A673 (cell line): ENCODE measurements around the gene CREBZF.

Experiments
- EZH2 ChIP-seq: fragments of 200-600 bp; sonication (generic); IDR thresholded peaks from 2 replicates; pipeline ENCODE4 v1.6.1; 2017; ENCODE audit warnings: borderline replicate concordance, low read depth, mild to moderate bottlenecking, mixed read lengths, antibody characterized with exemption, low read length; ENCODE audit not compliant: poor library complexity, severe bottlenecking
- TF ChIP-seq, protein P1 (sequence below): fragments of 300-800, 200-600 bp; sonication (generic); conservative IDR thresholded peaks from 2 replicates; pipeline ENCODE4 v1.5.1; 2017; ENCODE audit warnings: low read depth, mild to moderate bottlenecking, antibody characterized with exemption, low read length, moderate library complexity, mixed read lengths

DNA sequence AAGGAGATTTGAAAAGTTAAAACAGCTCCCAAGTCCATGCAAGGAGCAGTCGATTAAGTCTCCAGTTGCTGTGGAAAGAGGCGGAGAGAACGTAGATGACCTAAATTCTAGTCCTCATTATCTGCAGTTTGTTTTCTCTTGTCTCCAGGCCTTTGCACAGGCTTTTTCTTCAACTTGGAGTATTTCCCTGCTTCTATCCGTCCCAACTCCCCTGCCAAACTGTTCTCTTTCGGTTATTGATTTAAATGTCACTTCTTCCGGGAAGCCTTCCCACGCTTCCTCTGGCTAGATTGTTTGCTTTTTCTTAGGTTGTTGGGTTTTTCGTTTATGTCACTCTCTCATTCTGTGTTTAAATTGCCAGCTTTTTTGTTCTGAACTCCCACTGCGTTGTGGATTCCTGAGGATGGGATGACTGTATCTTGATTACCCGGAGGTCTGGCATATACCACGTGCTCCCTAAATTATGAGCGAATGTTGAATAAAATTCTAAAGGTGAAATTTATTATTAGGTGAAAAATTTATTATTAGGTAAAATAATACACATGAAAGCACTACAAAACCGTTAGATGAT is 36.1 kb downstream of the CREBZF start:
- TF ChIP-seq, protein P1, sequence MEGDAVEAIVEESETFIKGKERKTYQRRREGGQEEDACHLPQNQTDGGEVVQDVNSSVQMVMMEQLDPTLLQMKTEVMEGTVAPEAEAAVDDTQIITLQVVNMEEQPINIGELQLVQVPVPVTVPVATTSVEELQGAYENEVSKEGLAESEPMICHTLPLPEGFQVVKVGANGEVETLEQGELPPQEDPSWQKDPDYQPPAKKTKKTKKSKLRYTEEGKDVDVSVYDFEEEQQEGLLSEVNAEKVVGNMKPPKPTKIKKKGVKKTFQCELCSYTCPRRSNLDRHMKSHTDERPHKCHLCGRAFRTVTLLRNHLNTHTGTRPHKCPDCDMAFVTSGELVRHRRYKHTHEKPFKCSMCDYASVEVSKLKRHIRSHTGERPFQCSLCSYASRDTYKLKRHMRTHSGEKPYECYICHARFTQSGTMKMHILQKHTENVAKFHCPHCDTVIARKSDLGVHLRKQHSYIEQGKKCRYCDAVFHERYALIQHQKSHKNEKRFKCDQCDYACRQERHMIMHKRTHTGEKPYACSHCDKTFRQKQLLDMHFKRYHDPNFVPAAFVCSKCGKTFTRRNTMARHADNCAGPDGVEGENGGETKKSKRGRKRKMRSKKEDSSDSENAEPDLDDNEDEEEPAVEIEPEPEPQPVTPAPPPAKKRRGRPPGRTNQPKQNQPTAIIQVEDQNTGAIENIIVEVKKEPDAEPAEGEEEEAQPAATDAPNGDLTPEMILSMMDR, result no peak
- no peak for TF ChIP-seq EZH2
